Ishikawa (cell line): Measurements from ENCODE around the gene CCSER2.
A peak's percentile ranks its signal among the peaks of the same experiment; 100 is the strongest.

ENCODE experiments used
- EGR1 ChIP-seq: IDR thresholded peaks from 2 replicates; pipeline ENCODE4 v1.6.1; 2012
- TAF1 ChIP-seq: IDR thresholded peaks from 2 replicates; pipeline ENCODE4 v1.6.1; 2012; ENCODE audit warnings: low read depth, mild to moderate bottlenecking
- TEAD4 ChIP-seq: IDR thresholded peaks from 2 replicates; pipeline ENCODE4 v1.6.1; 2012
- TF ChIP-seq, protein P1 (sequence below): IDR thresholded peaks from 2 replicates; pipeline ENCODE4 v1.6.1; 2012

DNA sequence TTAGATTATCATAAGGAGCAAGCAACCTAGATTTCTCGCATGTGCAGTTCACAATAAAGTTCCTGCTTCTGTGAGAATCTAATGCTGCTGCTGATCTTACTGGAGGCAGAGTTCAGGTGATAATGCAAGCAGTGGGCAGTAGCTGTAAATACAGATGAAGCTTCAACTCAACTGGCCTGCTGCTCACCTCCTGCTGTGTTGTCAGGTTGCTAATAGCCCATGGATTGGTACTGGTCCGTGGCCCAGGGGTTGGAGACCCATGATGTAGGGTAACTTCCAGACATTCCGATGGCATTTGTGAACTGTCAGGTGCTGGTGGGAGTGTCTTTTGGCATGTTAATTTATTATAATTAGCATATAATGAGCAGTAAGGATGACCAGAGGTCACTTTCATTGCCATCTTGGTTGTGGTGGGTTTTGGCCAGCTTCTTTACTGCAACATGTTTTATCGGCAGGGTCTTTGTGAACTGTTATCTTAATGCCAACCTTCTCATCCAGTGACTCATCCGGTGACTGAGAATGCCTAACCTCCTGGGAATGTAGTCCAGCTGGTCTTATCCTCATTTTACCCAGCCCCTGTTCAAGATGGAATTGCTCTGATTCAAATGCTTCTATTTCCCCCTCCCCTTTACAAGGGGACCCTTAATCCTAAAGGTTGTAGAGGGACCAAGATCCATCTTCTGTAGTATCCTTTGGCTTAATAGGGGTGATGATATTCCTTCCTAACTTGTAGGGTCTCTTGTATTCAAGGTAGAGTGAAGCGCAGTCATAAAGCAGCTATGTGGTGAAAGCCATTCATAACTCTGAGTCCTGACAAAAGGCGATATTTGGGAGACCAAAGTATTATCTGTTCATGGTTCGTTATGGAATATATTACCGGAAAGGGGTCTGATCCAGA, 165.8 kb downstream of the CCSER2 start:
- TF ChIP-seq, protein P1, sequence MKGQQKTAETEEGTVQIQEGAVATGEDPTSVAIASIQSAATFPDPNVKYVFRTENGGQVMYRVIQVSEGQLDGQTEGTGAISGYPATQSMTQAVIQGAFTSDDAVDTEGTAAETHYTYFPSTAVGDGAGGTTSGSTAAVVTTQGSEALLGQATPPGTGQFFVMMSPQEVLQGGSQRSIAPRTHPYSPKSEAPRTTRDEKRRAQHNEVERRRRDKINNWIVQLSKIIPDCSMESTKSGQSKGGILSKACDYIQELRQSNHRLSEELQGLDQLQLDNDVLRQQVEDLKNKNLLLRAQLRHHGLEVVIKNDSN: no peak
- no peak for TF ChIP-seq TAF1
- TF ChIP-seq TEAD4: peak; percentile 82
- no peak for TF ChIP-seq EGR1
